SK-N-SH treated with all-trans-retinoic acid at 6 μM for 48 hours (cell line): ENCODE results near the gene SHANK2.

Experiments
- ATAC-seq: fragments of 200-7000 bp; cut with Tn5 transposase; 3 replicates; pipeline ENCODE4 v1.9.1; 2020; ENCODE audit warnings: mild to moderate bottlenecking, moderate library complexity
- ARNTL ChIP-seq: fragments of 450-650 bp; formaldehyde crosslinking; IDR thresholded peaks from 2 replicates; pipeline ENCODE4 v1.5.0; 2020; ENCODE audit warnings: low read depth, mild to moderate bottlenecking, moderate library complexity, borderline replicate concordance
- BACH2 ChIP-seq: fragments of 250-450 bp; sonication (Bioruptor Pico); IDR thresholded peaks from 2 replicates; pipeline ENCODE4 v1.9.0; 2021; ENCODE audit warnings: mild to moderate bottlenecking, borderline replicate concordance
- ESRRG ChIP-seq: fragments of 250-450 bp; sonication (Bioruptor Pico); IDR thresholded peaks from 2 replicates; pipeline ENCODE4 v1.6.1; 2021; ENCODE audit warnings: mild to moderate bottlenecking
- GLIS3 ChIP-seq: fragments of 250-450 bp; sonication (Bioruptor Pico); IDR thresholded peaks from 2 replicates; pipeline ENCODE4 v1.5.0; 2020; ENCODE audit warnings: mild to moderate bottlenecking, moderate library complexity
- ISL1 ChIP-seq: fragments of 250-450 bp; sonication (Bioruptor Pico); IDR thresholded peaks from 2 replicates; pipeline ENCODE4 v2.1.2; 2022; ENCODE audit warnings: mild to moderate bottlenecking, moderate library complexity
- PPARA ChIP-seq: fragments of 250-450 bp; sonication (Bioruptor Pico); IDR thresholded peaks from 2 replicates; pipeline ENCODE4 v1.5.0; 2020; ENCODE audit warnings: mild to moderate bottlenecking, borderline replicate concordance
- RARB ChIP-seq: fragments of 250-450 bp; sonication (Bioruptor Pico); IDR thresholded peaks from 2 replicates; pipeline ENCODE4 v1.8.0; 2021; ENCODE audit warnings: mild to moderate bottlenecking, moderate library complexity
- SNAI2 ChIP-seq: fragments of 250-450 bp; sonication (Bioruptor Pico); IDR thresholded peaks from 2 replicates; pipeline ENCODE4 v1.5.0; 2020; ENCODE audit warnings: mild to moderate bottlenecking, moderate library complexity
- TCF4 ChIP-seq: fragments of 250-450 bp; sonication (Bioruptor Pico); IDR thresholded peaks from 2 replicates; pipeline ENCODE4 v1.8.0; 2021; ENCODE audit warnings: mild to moderate bottlenecking, moderate library complexity, borderline replicate concordance
- TOX ChIP-seq: fragments of 250-450 bp; sonication (Bioruptor Pico); IDR thresholded peaks from 2 replicates; pipeline ENCODE4 v1.8.0; 2021; ENCODE audit warnings: mild to moderate bottlenecking, moderate library complexity, borderline replicate concordance
- ZC3H10 ChIP-seq: fragments of 250-450 bp; sonication (Bioruptor Pico); IDR thresholded peaks from 2 replicates; pipeline ENCODE4 v1.5.1; 2021; ENCODE audit warnings: mild to moderate bottlenecking, moderate library complexity
- ZFP30 ChIP-seq: fragments of 450-650 bp; formaldehyde crosslinking; IDR thresholded peaks from 2 replicates; pipeline ENCODE4 v1.5.0; 2022; ENCODE audit warnings: mild to moderate bottlenecking, moderate library complexity
- ZNF565 ChIP-seq: fragments of 450-650 bp; formaldehyde crosslinking; conservative IDR thresholded peaks from 2 replicates; pipeline ENCODE4 v1.5.0; 2020; ENCODE audit warnings: low read depth, mild to moderate bottlenecking, moderate library complexity
- ZNF70 ChIP-seq: fragments of 450-650 bp; formaldehyde crosslinking; IDR thresholded peaks from 2 replicates; pipeline ENCODE4 v1.5.0; 2020; ENCODE audit warnings: mild to moderate bottlenecking, moderate library complexity
- ZNF8 ChIP-seq: fragments of 450-650 bp; formaldehyde crosslinking; IDR thresholded peaks from 2 replicates; pipeline ENCODE4 v1.5.0; 2020; ENCODE audit warnings: mild to moderate bottlenecking, moderate library complexity
- TF ChIP-seq, protein P1 (sequence below): fragments of 250-450 bp; sonication (Bioruptor Pico); IDR thresholded peaks from 2 replicates; pipeline ENCODE4 v1.5.0; 2020; ENCODE audit warnings: mild to moderate bottlenecking, moderate library complexity
- TF ChIP-seq, protein P2 (sequence below): fragments of 250-450 bp; sonication (Bioruptor Pico); IDR thresholded peaks from 2 replicates; pipeline ENCODE4 v1.8.0; 2020; ENCODE audit warnings: mild to moderate bottlenecking, moderate library complexity, borderline replicate concordance
- TF ChIP-seq, protein P3 (sequence below): fragments of 250-450 bp; sonication (Bioruptor Pico); IDR thresholded peaks from 2 replicates; pipeline ENCODE4 v1.5.1; 2021; ENCODE audit warnings: mild to moderate bottlenecking, moderate library complexity
- TF ChIP-seq, protein P4 (sequence below): fragments of 250-450 bp; sonication (Bioruptor Pico); IDR thresholded peaks from 2 replicates; pipeline ENCODE4 v1.8.0; 2021; ENCODE audit warnings: low read depth, mild to moderate bottlenecking, moderate library complexity, borderline replicate concordance

The SHANK2 gene

DNA sequence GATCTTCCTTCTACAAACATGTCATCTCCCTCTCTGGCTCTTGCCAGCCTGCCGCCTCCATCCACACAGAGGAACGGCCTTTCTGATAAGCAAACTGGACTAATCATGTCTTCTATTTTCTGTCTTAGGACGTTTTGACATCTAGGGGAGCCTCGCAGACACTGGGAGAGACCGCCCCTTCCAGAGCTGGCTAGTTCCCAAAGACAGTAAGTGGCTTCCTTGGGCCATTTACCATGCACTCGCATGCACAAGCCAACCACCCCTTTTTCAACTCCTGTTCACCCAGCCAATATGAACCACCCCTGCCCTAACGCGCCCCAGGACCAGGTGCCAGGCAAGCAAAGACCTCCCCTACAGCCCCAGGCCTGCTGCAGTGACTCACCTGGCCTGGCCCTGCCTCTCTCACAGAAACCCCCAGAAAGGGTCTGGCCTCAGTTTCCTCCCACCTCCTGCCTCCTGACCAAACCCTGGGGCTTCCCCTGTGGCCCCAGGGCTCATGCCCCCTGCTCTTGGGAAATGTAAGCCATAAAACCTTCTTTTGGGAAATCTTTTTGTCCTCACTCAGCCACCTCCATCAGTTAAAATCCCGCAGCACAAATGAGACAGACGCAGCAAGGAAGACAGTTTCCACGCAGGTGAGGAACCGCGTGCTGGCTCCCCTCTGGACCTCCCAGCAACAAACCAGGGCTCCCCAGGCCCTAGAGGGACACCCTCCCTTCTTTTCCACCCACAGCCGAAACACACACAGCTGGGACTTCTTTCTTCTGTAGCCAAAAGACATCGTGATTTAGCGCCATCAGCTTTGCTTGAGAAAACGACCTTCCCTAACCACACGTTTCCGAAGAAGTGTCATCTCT is 38.5 kb downstream of the SHANK2 start:
- TF ChIP-seq GLIS3 (CRISPR knock-in tag) (no peak), ESRRG (no peak), ZNF70 (CRISPR knock-in tag) (no peak), ISL1 (CRISPR knock-in tag) (no peak), TCF4 (CRISPR knock-in tag) (no peak), ARNTL (CRISPR knock-in tag) (no peak), SNAI2 (no peak), PPARA (CRISPR knock-in tag) (no peak), BACH2 (CRISPR knock-in tag) (no peak), RARB (CRISPR knock-in tag) (no peak), ZFP30 (CRISPR knock-in tag) (no peak), ZNF565 (CRISPR knock-in tag) (no peak), TOX (CRISPR knock-in tag) (no peak)
- TF ChIP-seq, protein P1, sequence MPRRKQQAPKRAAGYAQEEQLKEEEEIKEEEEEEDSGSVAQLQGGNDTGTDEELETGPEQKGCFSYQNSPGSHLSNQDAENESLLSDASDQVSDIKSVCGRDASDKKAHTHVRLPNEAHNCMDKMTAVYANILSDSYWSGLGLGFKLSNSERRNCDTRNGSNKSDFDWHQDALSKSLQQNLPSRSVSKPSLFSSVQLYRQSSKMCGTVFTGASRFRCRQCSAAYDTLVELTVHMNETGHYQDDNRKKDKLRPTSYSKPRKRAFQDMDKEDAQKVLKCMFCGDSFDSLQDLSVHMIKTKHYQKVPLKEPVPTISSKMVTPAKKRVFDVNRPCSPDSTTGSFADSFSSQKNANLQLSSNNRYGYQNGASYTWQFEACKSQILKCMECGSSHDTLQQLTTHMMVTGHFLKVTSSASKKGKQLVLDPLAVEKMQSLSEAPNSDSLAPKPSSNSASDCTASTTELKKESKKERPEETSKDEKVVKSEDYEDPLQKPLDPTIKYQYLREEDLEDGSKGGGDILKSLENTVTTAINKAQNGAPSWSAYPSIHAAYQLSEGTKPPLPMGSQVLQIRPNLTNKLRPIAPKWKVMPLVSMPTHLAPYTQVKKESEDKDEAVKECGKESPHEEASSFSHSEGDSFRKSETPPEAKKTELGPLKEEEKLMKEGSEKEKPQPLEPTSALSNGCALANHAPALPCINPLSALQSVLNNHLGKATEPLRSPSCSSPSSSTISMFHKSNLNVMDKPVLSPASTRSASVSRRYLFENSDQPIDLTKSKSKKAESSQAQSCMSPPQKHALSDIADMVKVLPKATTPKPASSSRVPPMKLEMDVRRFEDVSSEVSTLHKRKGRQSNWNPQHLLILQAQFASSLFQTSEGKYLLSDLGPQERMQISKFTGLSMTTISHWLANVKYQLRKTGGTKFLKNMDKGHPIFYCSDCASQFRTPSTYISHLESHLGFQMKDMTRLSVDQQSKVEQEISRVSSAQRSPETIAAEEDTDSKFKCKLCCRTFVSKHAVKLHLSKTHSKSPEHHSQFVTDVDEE (CRISPR knock-in tag) = no peak
- TF ChIP-seq, protein P2, sequence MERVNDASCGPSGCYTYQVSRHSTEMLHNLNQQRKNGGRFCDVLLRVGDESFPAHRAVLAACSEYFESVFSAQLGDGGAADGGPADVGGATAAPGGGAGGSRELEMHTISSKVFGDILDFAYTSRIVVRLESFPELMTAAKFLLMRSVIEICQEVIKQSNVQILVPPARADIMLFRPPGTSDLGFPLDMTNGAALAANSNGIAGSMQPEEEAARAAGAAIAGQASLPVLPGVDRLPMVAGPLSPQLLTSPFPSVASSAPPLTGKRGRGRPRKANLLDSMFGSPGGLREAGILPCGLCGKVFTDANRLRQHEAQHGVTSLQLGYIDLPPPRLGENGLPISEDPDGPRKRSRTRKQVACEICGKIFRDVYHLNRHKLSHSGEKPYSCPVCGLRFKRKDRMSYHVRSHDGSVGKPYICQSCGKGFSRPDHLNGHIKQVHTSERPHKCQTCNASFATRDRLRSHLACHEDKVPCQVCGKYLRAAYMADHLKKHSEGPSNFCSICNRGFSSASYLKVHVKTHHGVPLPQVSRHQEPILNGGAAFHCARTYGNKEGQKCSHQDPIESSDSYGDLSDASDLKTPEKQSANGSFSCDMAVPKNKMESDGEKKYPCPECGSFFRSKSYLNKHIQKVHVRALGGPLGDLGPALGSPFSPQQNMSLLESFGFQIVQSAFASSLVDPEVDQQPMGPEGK (CRISPR knock-in tag) = no peak
- TF ChIP-seq, protein P3, sequence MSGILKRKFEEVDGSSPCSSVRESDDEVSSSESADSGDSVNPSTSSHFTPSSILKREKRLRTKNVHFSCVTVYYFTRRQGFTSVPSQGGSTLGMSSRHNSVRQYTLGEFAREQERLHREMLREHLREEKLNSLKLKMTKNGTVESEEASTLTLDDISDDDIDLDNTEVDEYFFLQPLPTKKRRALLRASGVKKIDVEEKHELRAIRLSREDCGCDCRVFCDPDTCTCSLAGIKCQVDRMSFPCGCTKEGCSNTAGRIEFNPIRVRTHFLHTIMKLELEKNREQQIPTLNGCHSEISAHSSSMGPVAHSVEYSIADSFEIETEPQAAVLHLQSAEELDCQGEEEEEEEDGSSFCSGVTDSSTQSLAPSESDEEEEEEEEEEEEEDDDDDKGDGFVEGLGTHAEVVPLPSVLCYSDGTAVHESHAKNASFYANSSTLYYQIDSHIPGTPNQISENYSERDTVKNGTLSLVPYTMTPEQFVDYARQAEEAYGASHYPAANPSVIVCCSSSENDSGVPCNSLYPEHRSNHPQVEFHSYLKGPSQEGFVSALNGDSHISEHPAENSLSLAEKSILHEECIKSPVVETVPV (CRISPR knock-in tag) = no peak
- TF ChIP-seq, protein P4, sequence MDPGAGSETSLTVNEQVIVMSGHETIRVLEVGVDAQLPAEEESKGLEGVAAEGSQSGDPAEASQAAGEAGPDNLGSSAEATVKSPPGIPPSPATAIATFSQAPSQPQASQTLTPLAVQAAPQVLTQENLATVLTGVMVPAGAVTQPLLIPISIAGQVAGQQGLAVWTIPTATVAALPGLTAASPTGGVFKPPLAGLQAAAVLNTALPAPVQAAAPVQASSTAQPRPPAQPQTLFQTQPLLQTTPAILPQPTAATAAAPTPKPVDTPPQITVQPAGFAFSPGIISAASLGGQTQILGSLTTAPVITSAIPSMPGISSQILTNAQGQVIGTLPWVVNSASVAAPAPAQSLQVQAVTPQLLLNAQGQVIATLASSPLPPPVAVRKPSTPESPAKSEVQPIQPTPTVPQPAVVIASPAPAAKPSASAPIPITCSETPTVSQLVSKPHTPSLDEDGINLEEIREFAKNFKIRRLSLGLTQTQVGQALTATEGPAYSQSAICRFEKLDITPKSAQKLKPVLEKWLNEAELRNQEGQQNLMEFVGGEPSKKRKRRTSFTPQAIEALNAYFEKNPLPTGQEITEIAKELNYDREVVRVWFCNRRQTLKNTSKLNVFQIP (CRISPR knock-in tag) = no peak
- no peak for ATAC-seq

DNA sequence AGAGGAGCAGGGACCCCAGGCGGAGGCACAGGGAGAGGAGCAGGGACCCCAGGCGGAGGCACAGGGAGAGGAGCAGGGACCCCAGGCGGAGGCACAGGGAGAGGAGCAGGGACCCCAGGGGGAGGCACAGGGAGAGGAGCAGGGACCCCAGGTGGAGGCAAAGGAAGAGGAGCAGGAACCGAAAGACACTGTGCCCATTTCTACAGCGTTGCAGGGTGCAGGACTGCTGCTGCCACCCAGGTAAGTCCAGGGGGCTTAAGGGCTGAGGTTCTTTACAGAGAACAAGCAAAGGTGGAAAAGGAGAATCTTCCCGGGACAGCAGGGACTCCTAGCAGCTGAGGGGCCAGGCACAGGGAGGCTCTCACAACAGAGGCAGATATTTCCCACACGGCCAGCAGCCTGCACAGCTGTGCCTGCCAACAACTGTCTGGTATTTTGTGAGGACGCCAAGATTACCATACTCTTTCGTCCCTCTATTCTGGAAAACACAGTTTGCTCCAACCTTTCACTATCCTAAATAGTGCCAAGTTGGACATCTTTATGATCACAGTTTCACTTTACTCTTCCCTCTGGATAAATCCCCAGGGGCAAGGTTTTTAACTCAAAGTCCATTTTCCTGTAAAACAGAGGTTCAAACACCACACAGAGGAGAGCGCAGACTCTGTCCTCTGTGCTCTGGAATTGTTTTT is 39.4 kb downstream of the SHANK2 start:
- TF ChIP-seq ZNF8 (CRISPR knock-in tag) = no peak
- TF ChIP-seq ESRRG = no peak
- TF ChIP-seq ZC3H10 = no peak
- no peak for TF ChIP-seq TOX (CRISPR knock-in tag)
- TF ChIP-seq ARNTL (CRISPR knock-in tag) = no peak
- no peak for TF ChIP-seq RARB (CRISPR knock-in tag)
- TF ChIP-seq, protein P4 (CRISPR knock-in tag) = no peak
- TF ChIP-seq, all 23 proteins: peak for 0
- no peak for ATAC-seq
